Activated CD4-positive, alpha-beta T cell treated with anti-CD3 and anti-CD28 coated beads for 24 hours (primary cell): Measurements from ENCODE around the gene NFATC2.

Experiments used
- DNase-seq, 2 donors: peaks; one replicate each; pipeline ENCODE4 v3.0.0-alpha.2; 2020; ENCODE audit warnings: low read depth in 2 of 2

NFATC2 gene

GRCh38 chr20:51391926-51392325 is 150.6 kb downstream of the NFATC2 start:
- DNase-seq = no peak

GRCh38 chr20:51389543-51390264 is 152.8 kb downstream of the NFATC2 start:
- DNase-seq = no peak

- no peak for DNase-seq
Measured at GRCh38 chr20:51388756-51389542, 153.6 kb downstream of the NFATC2 start.

- DNase-seq = no peak
Measured at GRCh38 chr20:51388227-51388626, 154.3 kb downstream of the NFATC2 start.

- no peak for DNase-seq
Measured at GRCh38 chr20:51387125-51387875, 155.2 kb downstream of the NFATC2 start.

GRCh38 chr20:51386586-51386985 is 155.9 kb downstream of the NFATC2 start:
- no peak for DNase-seq

- no peak for DNase-seq
Measured at GRCh38 chr20:51385646-51386530, 156.6 kb downstream of the NFATC2 start.

- DNase-seq = no peak
Measured at GRCh38 chr20:51384875-51385274, 157.6 kb downstream of the NFATC2 start.

GRCh38 chr20:51383891-51384510 is 158.5 kb downstream of the NFATC2 start:
- no peak for DNase-seq

- DNase-seq = no peak
Measured at GRCh38 chr20:51382986-51383821, 159.3 kb downstream of the NFATC2 start.

- no peak for DNase-seq
Measured at GRCh38 chr20:51382111-51382985, 160.2 kb downstream of the NFATC2 start.

GRCh38 chr20:51381557-51381956 is 161.0 kb downstream of the NFATC2 start:
- DNase-seq = no peak

GRCh38 chr20:51380401-51381385 is 161.8 kb downstream of the NFATC2 start:
- DNase-seq = no peak

- DNase-seq = no peak
Measured at GRCh38 chr20:51379601-51380341, 162.7 kb downstream of the NFATC2 start.

GRCh38 chr20:51378171-51378928 is 164.2 kb downstream of the NFATC2 start:
- no peak for DNase-seq

- DNase-seq = no peak
Measured at GRCh38 chr20:51377132-51377531, 165.4 kb downstream of the NFATC2 start.
